Tibial nerve (tissue), 4 donors: ENCODE results near the gene NTM.

Experiments used
- CTCF ChIP-seq, 5 experiments: fragments of 200-600 bp in 3 of 5; fragments of 450-650 bp in 2 of 5; sonication (generic) in 3 of 5; IDR thresholded peaks; one replicate each; pipeline ENCODE4 v1.5.1; 2016 to 2019; ENCODE audit warnings: antibody characterized with exemption in 5 of 5, mild to moderate bottlenecking in 3 of 5, moderate library complexity in 2 of 5
- EP300 ChIP-seq, 2 donors: sonication (generic); formaldehyde crosslinking; IDR thresholded peaks; one replicate each; pipeline ENCODE4 v1.6.1; 2017; ENCODE audit warnings: antibody characterized with exemption in 2 of 2, mild to moderate bottlenecking in 1 of 2
- POLR2A ChIP-seq, 2 donors: fragments of 450-650 bp; IDR thresholded peaks; one replicate each; pipeline ENCODE4 v1.6.1; 2017; ENCODE audit warnings: antibody characterized with exemption in 2 of 2, mild to moderate bottlenecking in 2 of 2, moderate library complexity in 2 of 2

GRCh38 chr11:131481303-131481702 lies 110.9 kb downstream of the NTM start:
- no peak for TF ChIP-seq CTCF (IDR thresholded peaks at IDR 0.05)
- no peak for TF ChIP-seq POLR2A (IDR thresholded peaks at IDR 0.05)
- no peak for TF ChIP-seq EP300 (IDR thresholded peaks at IDR 0.05)
